Measurements from ENCODE around the gene MAST4. TPM values are rescaled to one million over a fixed set of nuclear protein-coding genes. Genes with fewer than 3 reads are reported as not detected.

The MAST4 gene
- total and polyA plus RNA-seq, 2 of the 13 experiments (the other 11 are each of a cell fraction or from before 2014, with no cell fraction given), result 3.4 to 3.7 TPM

DNA sequence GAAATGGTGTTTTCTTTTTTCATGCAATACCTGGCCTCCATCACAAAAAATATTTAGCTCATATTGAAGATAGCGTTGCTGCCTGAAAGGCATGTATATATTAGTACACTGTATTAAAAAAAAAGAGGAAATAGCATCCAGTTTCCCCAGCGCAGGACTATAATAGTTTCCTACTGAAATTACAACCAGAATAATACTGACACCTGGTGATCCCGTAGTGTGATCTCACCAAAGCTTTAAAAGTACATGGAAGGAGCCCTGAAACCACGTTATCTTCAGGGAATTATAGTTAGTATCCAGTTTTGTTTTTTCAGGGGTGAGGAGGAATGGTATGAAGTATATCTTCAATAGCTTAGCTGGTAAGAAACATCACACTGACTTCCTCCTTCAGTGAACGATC, 335.5 kb downstream of the MAST4 start (continued):
- TF ChIP-seq, protein P1, sequence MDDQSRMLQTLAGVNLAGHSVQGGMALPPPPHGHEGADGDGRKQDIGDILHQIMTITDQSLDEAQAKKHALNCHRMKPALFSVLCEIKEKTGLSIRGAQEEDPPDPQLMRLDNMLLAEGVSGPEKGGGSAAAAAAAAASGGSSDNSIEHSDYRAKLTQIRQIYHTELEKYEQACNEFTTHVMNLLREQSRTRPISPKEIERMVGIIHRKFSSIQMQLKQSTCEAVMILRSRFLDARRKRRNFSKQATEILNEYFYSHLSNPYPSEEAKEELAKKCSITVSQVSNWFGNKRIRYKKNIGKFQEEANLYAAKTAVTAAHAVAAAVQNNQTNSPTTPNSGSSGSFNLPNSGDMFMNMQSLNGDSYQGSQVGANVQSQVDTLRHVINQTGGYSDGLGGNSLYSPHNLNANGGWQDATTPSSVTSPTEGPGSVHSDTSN (CRISPR knock-in tag; IDR thresholded peaks at IDR 0.05; ENCODE audit: borderline replicate concordance), result no peak
- TF ChIP-seq KAT8 (CRISPR knock-in tag; IDR thresholded peaks at IDR 0.05) (no peak), GATAD1 (CRISPR knock-in tag; IDR thresholded peaks at IDR 0.05) (no peak)
- TF ChIP-seq, protein P2, sequence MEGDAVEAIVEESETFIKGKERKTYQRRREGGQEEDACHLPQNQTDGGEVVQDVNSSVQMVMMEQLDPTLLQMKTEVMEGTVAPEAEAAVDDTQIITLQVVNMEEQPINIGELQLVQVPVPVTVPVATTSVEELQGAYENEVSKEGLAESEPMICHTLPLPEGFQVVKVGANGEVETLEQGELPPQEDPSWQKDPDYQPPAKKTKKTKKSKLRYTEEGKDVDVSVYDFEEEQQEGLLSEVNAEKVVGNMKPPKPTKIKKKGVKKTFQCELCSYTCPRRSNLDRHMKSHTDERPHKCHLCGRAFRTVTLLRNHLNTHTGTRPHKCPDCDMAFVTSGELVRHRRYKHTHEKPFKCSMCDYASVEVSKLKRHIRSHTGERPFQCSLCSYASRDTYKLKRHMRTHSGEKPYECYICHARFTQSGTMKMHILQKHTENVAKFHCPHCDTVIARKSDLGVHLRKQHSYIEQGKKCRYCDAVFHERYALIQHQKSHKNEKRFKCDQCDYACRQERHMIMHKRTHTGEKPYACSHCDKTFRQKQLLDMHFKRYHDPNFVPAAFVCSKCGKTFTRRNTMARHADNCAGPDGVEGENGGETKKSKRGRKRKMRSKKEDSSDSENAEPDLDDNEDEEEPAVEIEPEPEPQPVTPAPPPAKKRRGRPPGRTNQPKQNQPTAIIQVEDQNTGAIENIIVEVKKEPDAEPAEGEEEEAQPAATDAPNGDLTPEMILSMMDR (CRISPR knock-in tag; IDR thresholded peaks at IDR 0.05), result no peak
- TF ChIP-seq, protein P3, sequence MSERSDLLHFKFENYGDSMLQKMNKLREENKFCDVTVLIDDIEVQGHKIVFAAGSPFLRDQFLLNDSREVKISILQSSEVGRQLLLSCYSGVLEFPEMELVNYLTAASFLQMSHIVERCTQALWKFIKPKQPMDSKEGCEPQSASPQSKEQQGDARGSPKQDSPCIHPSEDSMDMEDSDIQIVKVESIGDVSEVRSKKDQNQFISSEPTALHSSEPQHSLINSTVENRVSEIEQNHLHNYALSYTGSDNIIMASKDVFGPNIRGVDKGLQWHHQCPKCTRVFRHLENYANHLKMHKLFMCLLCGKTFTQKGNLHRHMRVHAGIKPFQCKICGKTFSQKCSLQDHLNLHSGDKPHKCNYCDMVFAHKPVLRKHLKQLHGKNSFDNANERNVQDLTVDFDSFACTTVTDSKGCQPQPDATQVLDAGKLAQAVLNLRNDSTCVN (CRISPR knock-in tag; IDR thresholded peaks at IDR 0.05; ENCODE audit: borderline replicate concordance), result no peak

DNA sequence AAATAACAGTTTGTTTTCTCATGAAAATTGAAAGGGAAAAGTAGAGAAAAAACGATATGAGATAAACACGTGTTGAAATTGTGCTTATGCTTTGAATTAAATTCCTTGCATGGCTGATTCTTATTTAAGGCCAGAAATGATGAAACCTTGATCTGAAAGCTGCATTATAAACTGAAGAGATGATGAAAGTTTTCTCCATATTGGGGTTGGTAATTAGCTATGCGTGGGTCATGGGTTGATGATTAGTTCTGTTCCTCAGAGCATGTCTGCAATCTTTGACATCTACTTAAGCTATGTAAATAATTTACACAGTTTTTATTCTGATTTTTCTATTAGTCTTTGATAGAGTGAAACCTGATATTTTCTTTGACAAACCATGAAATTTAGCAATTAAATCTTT, 336.3 kb downstream of the MAST4 start:
- Histone ChIP-seq H2AFZ (ENCODE audit: low read length) (no peak overlapping the region), H3K4me3 (replicated peaks in 1 of 3; ENCODE audit: insufficient read depth in 1 of 3, low read depth in 2 of 3, low read length in 3 of 3) (no peak overlapping the region), H3K4me1 (ENCODE audit: insufficient read depth, low read length) (no peaks in the 10 kb centered on the region), H3K9ac (ENCODE audit: insufficient read depth, low read depth, low read length) (no peak overlapping the region), H3K79me2 (ENCODE audit: insufficient read depth, low read length) (no peaks in the 10 kb centered on the region), H3K27ac (ENCODE audit: extremely low read length, insufficient read depth, low read length) (no peak overlapping the region), H3K36me3 (replicated peaks in 1 of 2; ENCODE audit: control insufficient read depth in 1 of 2, insufficient read depth in 2 of 2, low read length in 2 of 2) (no peaks in the 10 kb centered on the region), H4K20me1 (ENCODE audit: insufficient read depth, low read length) (no peaks in the 10 kb centered on the region), H3K9me3 (ENCODE audit: low read length) (no peaks in the 10 kb centered on the region), H3K4me2 (ENCODE audit: low read depth, low read length) (no peak overlapping the region), H3K27me3 (ENCODE audit: control insufficient read depth in 1 of 2, insufficient read depth in 2 of 2, low read length in 2 of 2) (no peaks in the 10 kb centered on the region)
- WGBS (ENCODE audit: low lambda C conversion rate), result 18% methylated on average over 3 of the region's 3 CpGs
- no TSS peak for BruUV-seq (replicated peaks)
- DNase-seq (ENCODE audit: low spot score) (no peak), ATAC-seq (no peak), FAIRE-seq (no peak)
- intact Hi-C loops (cut with micrococcal nuclease; ENCODE audit: unreplicated experiment) (no loop called here), in situ Hi-C loops (cut with HindIII; ENCODE audit: extremely low pct_ligation_motif_present, low pct_unique_long_range_greater_than_20kb) (no loop called here)
- ChIA-PET CTCF (ENCODE audit: low intra/inter-chr PET ratio, low total read pairs) (no interaction called here), POLR2A (no interaction called here)
- TF ChIP-seq TBX3 (IDR thresholded peaks at IDR 0.05; ENCODE audit: borderline replicate concordance), result no peak
- TF ChIP-seq ESRRA (CRISPR knock-in tag; IDR thresholded peaks at IDR 0.05; ENCODE audit: low read depth), result no peak
- TF ChIP-seq JUN (CRISPR knock-in tag; IDR thresholded peaks at IDR 0.05), result no peak
- TF ChIP-seq, protein P4, sequence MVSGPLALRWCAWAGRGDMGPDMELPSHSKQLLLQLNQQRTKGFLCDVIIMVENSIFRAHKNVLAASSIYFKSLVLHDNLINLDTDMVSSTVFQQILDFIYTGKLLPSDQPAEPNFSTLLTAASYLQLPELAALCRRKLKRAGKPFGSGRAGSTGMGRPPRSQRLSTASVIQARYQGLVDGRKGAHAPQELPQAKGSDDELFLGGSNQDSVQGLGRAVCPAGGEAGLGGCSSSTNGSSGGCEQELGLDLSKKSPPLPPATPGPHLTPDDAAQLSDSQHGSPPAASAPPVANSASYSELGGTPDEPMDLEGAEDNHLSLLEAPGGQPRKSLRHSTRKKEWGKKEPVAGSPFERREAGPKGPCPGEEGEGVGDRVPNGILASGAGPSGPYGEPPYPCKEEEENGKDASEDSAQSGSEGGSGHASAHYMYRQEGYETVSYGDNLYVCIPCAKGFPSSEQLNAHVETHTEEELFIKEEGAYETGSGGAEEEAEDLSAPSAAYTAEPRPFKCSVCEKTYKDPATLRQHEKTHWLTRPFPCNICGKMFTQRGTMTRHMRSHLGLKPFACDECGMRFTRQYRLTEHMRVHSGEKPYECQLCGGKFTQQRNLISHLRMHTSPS (CRISPR knock-in tag; IDR thresholded peaks at IDR 0.05; ENCODE audit: low read depth), result no peak
- TF ChIP-seq ZNF501 (CRISPR knock-in tag; IDR thresholded peaks at IDR 0.05), result no peak
- TF ChIP-seq HNRNPUL1 (IDR thresholded peaks at IDR 0.05; ENCODE audit: low read depth, low read length), result no peak
- TF ChIP-seq ZNF543 (CRISPR knock-in tag; IDR thresholded peaks at IDR 0.05), result no peak
- no peak for TF ChIP-seq ZNF780A (CRISPR knock-in tag; IDR thresholded peaks at IDR 0.05)
- TF ChIP-seq EHMT2 (IDR thresholded peaks at IDR 0.05; ENCODE audit: borderline replicate concordance, low read depth, low read length), result no peak
- TF ChIP-seq, protein P5, sequence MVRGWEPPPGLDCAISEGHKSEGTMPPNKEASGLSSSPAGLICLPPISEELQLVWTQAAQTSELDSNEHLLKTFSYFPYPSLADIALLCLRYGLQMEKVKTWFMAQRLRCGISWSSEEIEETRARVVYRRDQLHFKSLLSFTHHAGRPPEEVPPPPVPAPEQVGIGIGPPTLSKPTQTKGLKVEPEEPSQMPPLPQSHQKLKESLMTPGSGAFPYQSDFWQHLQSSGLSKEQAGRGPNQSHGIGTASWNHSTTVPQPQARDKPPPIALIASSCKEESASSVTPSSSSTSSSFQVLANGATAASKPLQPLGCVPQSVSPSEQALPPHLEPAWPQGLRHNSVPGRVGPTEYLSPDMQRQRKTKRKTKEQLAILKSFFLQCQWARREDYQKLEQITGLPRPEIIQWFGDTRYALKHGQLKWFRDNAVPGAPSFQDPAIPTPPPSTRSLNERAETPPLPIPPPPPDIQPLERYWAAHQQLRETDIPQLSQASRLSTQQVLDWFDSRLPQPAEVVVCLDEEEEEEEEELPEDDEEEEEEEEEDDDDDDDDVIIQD (CRISPR knock-in tag; IDR thresholded peaks at IDR 0.05; ENCODE audit: low read depth), result no peak
- no peak for TF ChIP-seq ZKSCAN1 (IDR thresholded peaks at IDR 0.05; ENCODE audit: low read length)
- no peak for TF ChIP-seq ZNF703 (CRISPR knock-in tag; IDR thresholded peaks at IDR 0.05; ENCODE audit: borderline replicate concordance)

Measured in HepG2 (cell line).